NT2/D1 (cell line): Measurements from ENCODE around the gene ZBTB24.

Experiments used
- YY1 ChIP-seq: IDR thresholded peaks from 2 replicates; pipeline ENCODE4 v1.6.1; 2011; ENCODE audit not compliant: insufficient read length, insufficient read depth
- ZNF274 ChIP-seq: IDR thresholded peaks from 2 replicates; pipeline ENCODE4 v1.6.1; 2011; ENCODE audit warnings: mild to moderate bottlenecking, low read depth, low read length

DNA sequence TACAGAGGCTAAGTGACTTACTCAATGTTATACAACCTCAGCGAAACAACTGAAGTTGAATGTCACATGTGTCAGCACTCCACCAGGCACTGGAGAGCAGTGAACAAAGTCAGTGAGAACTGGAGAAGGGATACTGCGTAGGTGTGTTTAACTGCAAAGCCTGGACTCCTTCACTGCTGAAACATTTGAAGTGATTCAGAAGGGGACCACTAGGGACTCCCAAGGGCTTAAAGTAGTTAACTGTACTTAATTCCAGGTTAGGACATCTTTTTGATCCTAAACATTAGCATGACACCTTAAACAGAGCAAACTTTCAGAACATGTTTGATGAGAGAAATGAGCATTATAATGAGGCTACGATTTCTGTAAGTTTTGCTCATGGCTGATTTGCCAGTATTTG lies 45.0 kb upstream of the ZBTB24 start:
- TF ChIP-seq ZNF274 (no peak), YY1 (no peak)
